ENCODE measurements around the gene DNAH2.

Gene DNAH2

DNA sequence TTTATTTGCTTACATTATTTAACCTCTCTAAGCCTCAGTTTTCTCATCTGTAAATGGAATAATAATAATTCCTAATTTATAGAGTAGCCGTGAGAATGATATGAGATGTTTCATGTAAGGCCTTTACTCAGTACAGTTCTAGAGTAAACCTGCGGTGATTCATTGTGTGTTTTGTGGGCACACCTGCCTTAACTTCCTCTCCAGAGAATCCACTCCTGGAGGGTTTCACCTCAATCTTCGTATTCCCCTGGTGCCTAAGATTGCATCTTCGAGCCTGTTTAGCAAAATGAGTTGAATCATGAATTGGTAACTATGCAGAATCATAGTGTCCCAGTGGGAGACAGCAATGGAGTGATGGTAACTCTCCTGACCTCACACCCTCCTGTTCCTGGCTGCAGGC lies 52.3 kb downstream of the DNAH2 start:
- H3K4me3 ChIP-seq (replicated peaks in 1 of 2; ENCODE audit: low read depth in 2 of 2, low read length in 2 of 2) = no peak overlapping the region
- no peak for DNase-seq (ENCODE audit: low read depth in 2 of 2)
- TF ChIP-seq, protein P1, sequence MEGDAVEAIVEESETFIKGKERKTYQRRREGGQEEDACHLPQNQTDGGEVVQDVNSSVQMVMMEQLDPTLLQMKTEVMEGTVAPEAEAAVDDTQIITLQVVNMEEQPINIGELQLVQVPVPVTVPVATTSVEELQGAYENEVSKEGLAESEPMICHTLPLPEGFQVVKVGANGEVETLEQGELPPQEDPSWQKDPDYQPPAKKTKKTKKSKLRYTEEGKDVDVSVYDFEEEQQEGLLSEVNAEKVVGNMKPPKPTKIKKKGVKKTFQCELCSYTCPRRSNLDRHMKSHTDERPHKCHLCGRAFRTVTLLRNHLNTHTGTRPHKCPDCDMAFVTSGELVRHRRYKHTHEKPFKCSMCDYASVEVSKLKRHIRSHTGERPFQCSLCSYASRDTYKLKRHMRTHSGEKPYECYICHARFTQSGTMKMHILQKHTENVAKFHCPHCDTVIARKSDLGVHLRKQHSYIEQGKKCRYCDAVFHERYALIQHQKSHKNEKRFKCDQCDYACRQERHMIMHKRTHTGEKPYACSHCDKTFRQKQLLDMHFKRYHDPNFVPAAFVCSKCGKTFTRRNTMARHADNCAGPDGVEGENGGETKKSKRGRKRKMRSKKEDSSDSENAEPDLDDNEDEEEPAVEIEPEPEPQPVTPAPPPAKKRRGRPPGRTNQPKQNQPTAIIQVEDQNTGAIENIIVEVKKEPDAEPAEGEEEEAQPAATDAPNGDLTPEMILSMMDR (IDR thresholded peaks at IDR 0.05; ENCODE audit: low read depth, low read length) = no peak

DNA sequence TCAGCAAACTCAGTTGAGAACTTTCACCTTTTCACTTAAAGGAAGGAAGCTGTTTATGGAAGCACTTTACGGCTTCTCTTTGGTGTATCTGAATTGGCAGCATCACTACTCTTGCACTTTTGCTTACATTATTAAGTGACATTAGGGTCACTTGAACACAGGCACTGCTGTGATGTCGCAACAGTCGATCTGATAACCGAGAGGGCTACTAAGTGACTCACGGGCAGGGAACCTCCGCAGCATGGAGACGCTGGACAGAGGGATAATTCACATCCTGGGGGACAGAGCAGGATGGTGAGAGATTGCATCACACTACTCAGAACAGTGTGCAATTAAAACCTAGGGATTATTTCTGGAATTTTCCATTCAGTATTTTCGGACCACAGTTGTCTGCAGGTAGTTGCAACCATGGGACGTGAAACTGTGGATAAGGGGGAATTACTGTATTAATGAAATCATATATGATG lies 56.5 kb downstream of the DNAH2 start:
- TF ChIP-seq, protein P1 (IDR thresholded peaks at IDR 0.05; ENCODE audit: low read depth, low read length) = no peak
- peak; percentile 59 to 74 for DNase-seq (ENCODE audit: low read depth in 2 of 2)
- H3K4me3 ChIP-seq (replicated peaks in 1 of 2; ENCODE audit: low read depth in 2 of 2, low read length in 2 of 2) = no peak overlapping the region

DNA sequence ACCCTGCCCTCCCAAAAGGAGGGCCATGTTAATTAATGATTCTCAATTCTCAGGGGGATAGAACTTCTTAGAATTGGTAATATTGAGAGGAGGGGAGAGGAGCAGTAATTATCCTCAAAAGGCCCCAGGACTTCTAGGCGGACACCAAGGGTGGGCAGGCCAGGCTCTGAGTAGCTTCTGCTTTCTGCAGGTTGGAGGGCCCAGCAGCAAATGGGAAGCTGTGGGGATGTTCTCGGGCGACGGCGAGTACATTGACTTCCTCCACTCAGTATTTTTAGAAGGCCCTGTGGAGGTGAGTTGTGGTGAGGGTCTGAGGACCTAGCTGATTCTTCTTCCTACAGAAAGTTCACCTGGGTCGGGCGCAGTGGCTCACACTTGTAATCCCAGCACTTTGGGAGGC lies 57.5 kb downstream of the DNAH2 start:
- no peak for DNase-seq (ENCODE audit: low read depth in 2 of 2)
- TF ChIP-seq, protein P1 (IDR thresholded peaks at IDR 0.05; ENCODE audit: low read depth, low read length) = no peak
- no peak overlapping the region for H3K4me3 ChIP-seq (replicated peaks in 1 of 2; ENCODE audit: low read depth in 2 of 2, low read length in 2 of 2)

DNA sequence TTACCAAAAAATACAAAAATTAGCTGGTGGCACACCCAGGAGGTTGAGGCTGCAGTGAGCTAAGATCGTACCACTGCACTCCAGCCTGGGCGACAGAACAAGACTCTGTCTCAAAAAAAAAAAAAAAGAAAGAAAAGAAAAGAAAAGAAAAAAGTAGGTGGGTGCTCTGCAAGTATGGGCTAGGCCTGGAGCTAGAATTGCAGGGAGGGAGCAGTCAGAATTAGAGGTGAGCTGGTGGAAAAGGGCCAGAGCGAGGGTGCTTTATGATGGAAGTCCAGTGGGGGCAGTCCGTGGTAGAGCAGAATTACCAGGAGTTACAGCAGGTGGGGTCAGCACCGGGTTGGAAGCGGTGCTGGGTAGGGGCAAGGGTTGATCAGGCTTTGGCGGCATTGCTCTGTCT lies 59.5 kb downstream of the DNAH2 start:
- no peak for DNase-seq (ENCODE audit: low read depth in 2 of 2)
- TF ChIP-seq, protein P1 (IDR thresholded peaks at IDR 0.05; ENCODE audit: low read depth, low read length) = no peak
- H3K4me3 ChIP-seq (replicated peaks in 1 of 2; ENCODE audit: low read depth in 2 of 2, low read length in 2 of 2) = no peak overlapping the region

DNA sequence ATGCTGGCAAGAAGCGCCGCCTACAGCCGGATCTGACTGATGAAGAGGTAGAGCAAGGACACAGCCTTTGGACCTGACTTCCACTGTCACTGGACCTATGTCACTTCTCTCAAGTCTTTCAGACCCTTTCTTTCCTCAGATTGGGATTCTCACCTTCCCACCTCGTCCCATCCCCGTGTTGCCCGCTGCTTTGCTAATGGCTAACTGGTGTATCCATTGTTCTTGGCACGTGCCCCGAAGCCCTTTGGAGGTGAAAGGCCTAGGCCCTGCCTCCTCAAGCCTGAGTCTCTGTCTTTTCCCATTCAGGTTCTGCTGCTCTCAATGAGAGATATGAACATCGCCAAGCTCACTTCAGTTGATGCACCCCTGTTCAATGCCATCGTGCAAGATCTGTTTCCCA lies 63.2 kb downstream of the DNAH2 start:
- TF ChIP-seq, protein P1 (IDR thresholded peaks at IDR 0.05; ENCODE audit: low read depth, low read length) = no peak
- no peak overlapping the region for H3K4me3 ChIP-seq (replicated peaks in 1 of 2; ENCODE audit: low read depth in 2 of 2, low read length in 2 of 2)
- no peak for DNase-seq (ENCODE audit: low read depth in 2 of 2)

DNA sequence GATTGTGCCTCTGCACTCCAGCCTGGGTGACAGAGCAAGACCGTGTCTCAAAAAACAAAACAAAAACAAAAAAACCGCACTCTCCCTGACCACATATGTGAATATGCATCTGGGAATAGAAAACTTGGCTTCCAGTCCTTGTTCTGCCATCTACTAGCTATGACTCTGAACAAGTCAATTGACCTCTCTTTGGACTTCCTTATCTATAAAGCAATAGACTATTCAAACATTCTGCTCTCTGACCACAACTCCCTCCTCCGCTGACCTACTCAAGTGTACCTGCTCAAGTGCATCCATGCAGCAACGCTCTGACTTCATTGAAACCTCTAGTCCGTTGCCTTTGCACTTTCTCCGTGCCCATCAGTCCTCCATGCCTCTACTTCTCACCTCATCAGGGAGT lies 63.9 kb downstream of the DNAH2 start:
- H3K4me3 ChIP-seq (replicated peaks in 1 of 2; ENCODE audit: low read depth in 2 of 2, low read length in 2 of 2) = no peak overlapping the region
- peak; percentile 22 to 29 for DNase-seq (ENCODE audit: low read depth in 2 of 2)
- TF ChIP-seq, protein P1 (IDR thresholded peaks at IDR 0.05; ENCODE audit: low read depth, low read length) = no peak

DNA sequence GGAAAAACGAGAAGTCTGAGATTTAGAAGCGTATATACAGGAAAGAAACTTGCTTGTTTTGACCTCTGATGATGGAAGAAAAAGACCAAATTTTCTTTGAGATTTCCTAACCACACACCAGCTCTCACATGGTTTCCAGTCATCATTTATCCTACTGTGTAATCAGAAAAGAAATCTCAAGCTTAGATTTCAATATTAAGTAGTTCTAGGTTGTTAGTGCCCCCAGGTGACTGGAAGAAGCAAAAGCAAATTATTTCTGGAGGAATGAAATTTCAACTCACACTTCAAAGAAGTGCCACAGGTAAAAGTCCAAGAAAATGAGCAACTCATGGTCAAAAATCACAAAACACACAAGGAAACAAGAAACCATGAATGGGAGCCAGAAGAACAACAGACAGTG lies 64.7 kb downstream of the DNAH2 start:
- TF ChIP-seq, protein P1 (IDR thresholded peaks at IDR 0.05; ENCODE audit: low read depth, low read length) = peak; percentile 13
- H3K4me3 ChIP-seq (replicated peaks in 1 of 2; ENCODE audit: low read depth in 2 of 2, low read length in 2 of 2) = no peak overlapping the region
- DNase-seq (ENCODE audit: low read depth in 2 of 2) = peak; percentile 56 to 67
